Neural cell (in vitro differentiated cells): ENCODE results near the gene LARGE1. TPM values are rescaled to one million over a fixed set of nuclear protein-coding genes. Genes with fewer than 3 reads are reported as not detected.

Source experiments
- H2AFZ ChIP-seq: fragments of 200-600, 300-800 bp; sonication (generic), shearing (Covaris generic); 2 replicates; pipeline ENCODE4 v1.6.0; 2014; ENCODE audit warnings: low read depth, mild to moderate bottlenecking, antibody characterized with exemption, low read length, moderate library complexity
- H3F3A ChIP-seq: fragments of 200-600 bp; shearing (Covaris generic); 2 replicates; pipeline ENCODE4 v1.6.1; 2016; ENCODE audit warnings: mild to moderate bottlenecking, moderate library complexity, mixed read lengths, antibody characterized with exemption, low read length; ENCODE audit not compliant: insufficient read depth, poor library complexity, severe bottlenecking
- H3K27ac ChIP-seq: fragments of 200-600, 300-800 bp; sonication (generic), shearing (Covaris generic); 2 replicates; pipeline ENCODE4 v1.5.1; 2014; ENCODE audit warnings: mild to moderate bottlenecking, low read length, moderate library complexity
- H3K27me3 ChIP-seq: fragments of 300-800, 200-600 bp; sonication (generic), shearing (Covaris generic); 2 replicates; pipeline ENCODE4 v1.6.0; 2014; ENCODE audit warnings: mild to moderate bottlenecking, low read depth, low read length, moderate library complexity; ENCODE audit not compliant: insufficient read depth
- H3K36me3 ChIP-seq: fragments of 300-800, 200-600 bp; sonication (generic), shearing (Covaris generic); 2 replicates; pipeline ENCODE4 v1.5.1; 2014; ENCODE audit warnings: mild to moderate bottlenecking, antibody characterized with exemption, low read length, moderate library complexity; ENCODE audit not compliant: insufficient read depth
- H3K4me2 ChIP-seq: fragments of 300-800, 200-600 bp; sonication (generic), shearing (Covaris generic); 2 replicates; pipeline ENCODE4 v1.6.0; 2014; ENCODE audit warnings: mild to moderate bottlenecking, low read length
- H3K4me3 ChIP-seq: fragments of 300-800, 200-600 bp; sonication (generic), shearing (Covaris generic); 2 replicates; pipeline ENCODE4 v1.5.1; 2014; ENCODE audit warnings: mild to moderate bottlenecking, low read length, moderate library complexity
- H3K79me2 ChIP-seq: fragments of 200-600 bp; shearing (Covaris generic); replicated peaks from 2 replicates; pipeline ENCODE4 v1.6.0; 2014; ENCODE audit warnings: mild to moderate bottlenecking, low read length, moderate library complexity; ENCODE audit not compliant: insufficient read depth
- H3K9ac ChIP-seq: fragments of 300-800, 200-600 bp; sonication (generic), shearing (Covaris generic); 2 replicates; pipeline ENCODE4 v1.6.1; 2016; ENCODE audit warnings: mild to moderate bottlenecking, low read length, mixed read lengths
- H3K9me2 ChIP-seq: fragments of 200-600 bp; shearing (Covaris generic); 2 replicates; pipeline ENCODE4 v1.6.1; 2016; ENCODE audit warnings: mild to moderate bottlenecking, low read length, mixed read lengths; ENCODE audit not compliant: insufficient read depth
- H3K9me3 ChIP-seq: fragments of 200-600, 300-800 bp; sonication (generic), shearing (Covaris generic); 2 replicates; pipeline ENCODE4 v1.6.1; 2016; ENCODE audit warnings: mild to moderate bottlenecking, mixed run types, low read length, moderate library complexity, mixed read lengths
- H4K20me1 ChIP-seq: fragments of 200-600 bp; shearing (Covaris generic); 2 replicates; pipeline ENCODE4 v1.6.1; 2016; ENCODE audit warnings: mild to moderate bottlenecking, mixed run types; ENCODE audit not compliant: insufficient read depth
- EP300 ChIP-seq: fragments of 450-650 bp; conservative IDR thresholded peaks from 2 replicates; pipeline ENCODE4 v1.6.1; 2014; ENCODE audit warnings: antibody characterized with exemption, mild to moderate bottlenecking, moderate library complexity; ENCODE audit not compliant: poor library complexity, severe bottlenecking
- MXI1 ChIP-seq: fragments of 450-650 bp; conservative IDR thresholded peaks from 2 replicates; pipeline ENCODE4 v1.6.1; 2014; ENCODE audit warnings: antibody characterized with exemption, mild to moderate bottlenecking; ENCODE audit not compliant: poor library complexity, severe bottlenecking
- POLR2AphosphoS5 ChIP-seq: IDR thresholded peaks from 2 replicates; pipeline ENCODE4 v1.6.1; 2012
- RAD21 ChIP-seq: fragments of 450-650 bp; conservative IDR thresholded peaks from 2 replicates; pipeline ENCODE4 v1.6.1; 2014; ENCODE audit warnings: antibody characterized with exemption, mild to moderate bottlenecking, moderate library complexity
- SMC3 ChIP-seq: fragments of 450-650 bp; conservative IDR thresholded peaks from 2 replicates; pipeline ENCODE4 v1.6.1; 2014; ENCODE audit warnings: antibody characterized with exemption, mild to moderate bottlenecking, moderate library complexity; ENCODE audit not compliant: poor library complexity
- TAF1 ChIP-seq: IDR thresholded peaks from 2 replicates; pipeline ENCODE4 v1.6.1; 2012; ENCODE audit warnings: low read depth
- polyA plus RNA-seq: library from polyadenylated mRNA; depleted of rRNA; stranded (reverse); fragments of >200 nt; gene quantifications from 2 replicates; pipeline ENCODE4 v1.2.3, GENCODE V29; 2014
- TF ChIP-seq, protein P1 (sequence below): fragments of 450-650 bp; IDR thresholded peaks from 2 replicates; pipeline ENCODE4 v1.5.1; 2014; ENCODE audit warnings: antibody characterized with exemption, mild to moderate bottlenecking, moderate library complexity; ENCODE audit not compliant: poor library complexity, severe bottlenecking
- TF ChIP-seq, protein P2 (sequence below): IDR thresholded peaks from 2 replicates; pipeline ENCODE4 v1.6.1; 2012; ENCODE audit warnings: borderline replicate concordance

Gene LARGE1
- polyA plus RNA-seq, 1 donor from 2014 or later, result 27.5 TPM

DNA sequence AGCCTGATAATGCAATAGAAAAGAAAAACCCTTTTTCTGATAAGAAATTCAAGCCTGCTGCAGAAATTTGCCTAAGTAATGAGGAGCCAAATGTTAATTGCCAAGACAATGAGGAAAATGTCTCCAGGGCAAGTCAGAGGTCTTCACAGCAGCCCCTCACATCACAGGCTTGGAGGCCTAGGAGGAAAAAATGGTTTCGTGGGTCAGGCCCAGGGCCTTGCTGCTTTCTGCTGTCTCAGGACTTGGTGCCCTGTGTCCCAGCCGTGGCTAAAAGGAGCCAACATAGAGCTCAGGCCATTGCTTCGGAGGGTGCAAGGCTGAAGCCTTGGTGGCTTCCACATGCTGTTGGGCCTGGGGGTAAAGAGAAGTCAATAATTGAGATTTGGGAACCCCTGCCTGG is 131.3 kb downstream of the LARGE1 start:
- Histone ChIP-seq H3K9me2 (no peaks in the 10 kb centered on the region), H3K9ac (no peak overlapping the region), H3F3A (no peaks in the 10 kb centered on the region), H3K36me3 (no peaks in the 10 kb centered on the region), H3K4me2 (no peak overlapping the region), H3K27me3 (no peaks in the 10 kb centered on the region), H3K9me3 (peaks cover 8% of the 10 kb centered on the region), H3K27ac (no peak overlapping the region), H4K20me1 (no peaks in the 10 kb centered on the region), H3K79me2 (no peaks in the 10 kb centered on the region), H3K4me3 (no peak overlapping the region), H2AFZ (no peak overlapping the region)
- TF ChIP-seq TAF1, result no peak

DNA sequence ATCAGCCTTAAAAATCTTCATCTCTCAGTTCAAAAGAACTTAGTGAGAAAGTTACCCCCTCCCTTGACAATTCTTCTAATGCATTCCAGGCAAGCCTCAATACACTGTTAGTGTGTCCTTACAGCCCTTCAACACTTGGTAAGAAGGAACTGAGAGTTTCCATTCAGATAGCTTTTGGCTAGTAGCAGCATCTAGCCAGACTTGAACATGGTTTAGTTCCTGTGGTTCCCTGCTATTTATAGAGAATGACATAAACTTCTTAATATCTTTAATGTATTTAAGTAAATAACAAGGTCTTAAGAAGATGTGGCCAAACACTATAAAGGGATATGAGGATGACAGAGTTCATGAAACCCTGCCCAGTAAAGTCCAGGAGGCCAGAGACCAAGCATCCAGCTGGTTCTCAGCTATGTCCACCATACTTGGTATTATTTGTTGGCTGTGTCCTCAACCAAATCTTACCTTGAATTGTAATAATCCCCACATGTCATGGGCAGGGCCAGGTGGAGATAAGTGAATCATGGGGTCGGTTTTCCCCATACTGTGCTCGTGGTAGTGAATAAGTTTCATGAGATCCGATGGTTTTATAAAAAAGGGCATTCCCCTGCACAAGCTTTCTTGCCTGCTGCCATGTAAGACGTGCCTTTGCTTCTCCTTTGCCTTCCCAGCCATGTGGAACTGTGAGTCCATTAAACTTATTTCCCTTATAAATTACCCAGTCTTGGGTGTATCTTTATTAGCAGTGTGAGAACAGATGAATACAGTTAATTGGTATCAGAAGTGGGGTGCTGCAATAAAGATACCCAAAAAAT is 132.4 kb downstream of the LARGE1 start:
- Histone ChIP-seq H2AFZ (no peak overlapping the region), H3K27ac (no peak overlapping the region), H3K79me2 (no peaks in the 10 kb centered on the region), H3K9me2 (no peaks in the 10 kb centered on the region), H3K36me3 (no peaks in the 10 kb centered on the region), H3F3A (no peaks in the 10 kb centered on the region), H3K4me2 (no peak overlapping the region), H3K27me3 (no peaks in the 10 kb centered on the region), H3K4me3 (no peak overlapping the region), H3K9me3 (peaks cover 8% of the 10 kb centered on the region), H3K9ac (no peak overlapping the region), H4K20me1 (no peaks in the 10 kb centered on the region)
- TF ChIP-seq, protein P1, sequence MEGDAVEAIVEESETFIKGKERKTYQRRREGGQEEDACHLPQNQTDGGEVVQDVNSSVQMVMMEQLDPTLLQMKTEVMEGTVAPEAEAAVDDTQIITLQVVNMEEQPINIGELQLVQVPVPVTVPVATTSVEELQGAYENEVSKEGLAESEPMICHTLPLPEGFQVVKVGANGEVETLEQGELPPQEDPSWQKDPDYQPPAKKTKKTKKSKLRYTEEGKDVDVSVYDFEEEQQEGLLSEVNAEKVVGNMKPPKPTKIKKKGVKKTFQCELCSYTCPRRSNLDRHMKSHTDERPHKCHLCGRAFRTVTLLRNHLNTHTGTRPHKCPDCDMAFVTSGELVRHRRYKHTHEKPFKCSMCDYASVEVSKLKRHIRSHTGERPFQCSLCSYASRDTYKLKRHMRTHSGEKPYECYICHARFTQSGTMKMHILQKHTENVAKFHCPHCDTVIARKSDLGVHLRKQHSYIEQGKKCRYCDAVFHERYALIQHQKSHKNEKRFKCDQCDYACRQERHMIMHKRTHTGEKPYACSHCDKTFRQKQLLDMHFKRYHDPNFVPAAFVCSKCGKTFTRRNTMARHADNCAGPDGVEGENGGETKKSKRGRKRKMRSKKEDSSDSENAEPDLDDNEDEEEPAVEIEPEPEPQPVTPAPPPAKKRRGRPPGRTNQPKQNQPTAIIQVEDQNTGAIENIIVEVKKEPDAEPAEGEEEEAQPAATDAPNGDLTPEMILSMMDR, result no peak
- TF ChIP-seq TAF1, result no peak

DNA sequence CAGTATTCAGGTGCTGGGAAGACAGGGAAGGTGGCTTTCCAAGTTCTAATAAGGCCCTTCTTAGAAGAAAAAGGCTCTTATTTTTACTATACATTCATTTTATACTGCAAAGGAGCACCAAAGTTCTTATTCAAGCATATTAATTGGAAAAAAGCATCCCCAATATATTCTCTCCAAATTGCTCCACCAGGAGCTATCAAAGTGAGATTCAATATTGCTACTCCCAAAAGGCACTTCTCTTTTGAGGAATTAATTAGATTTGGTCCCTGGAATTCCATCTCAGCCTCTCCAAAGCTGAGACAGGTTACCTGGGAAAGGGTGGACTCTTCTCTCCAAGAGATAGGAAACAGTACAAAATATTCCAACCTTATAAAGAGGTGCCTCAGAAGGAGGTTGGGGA is 134.1 kb downstream of the LARGE1 start:
- Histone ChIP-seq H3K36me3 (no peaks in the 10 kb centered on the region), H3F3A (no peaks in the 10 kb centered on the region), H3K4me3 (no peak overlapping the region), H2AFZ (no peak overlapping the region), H3K27ac (no peak overlapping the region), H4K20me1 (no peaks in the 10 kb centered on the region), H3K9me2 (no peaks in the 10 kb centered on the region), H3K27me3 (no peaks in the 10 kb centered on the region), H3K4me2 (no peak overlapping the region), H3K9me3 (peaks cover 8% of the 10 kb centered on the region), H3K9ac (no peak overlapping the region), H3K79me2 (no peaks in the 10 kb centered on the region)
- TF ChIP-seq MXI1 (no peak), POLR2AphosphoS5 (no peak), EP300 (no peak), TAF1 (no peak), RAD21 (no peak), SMC3 (no peak)
- TF ChIP-seq, protein P2, sequence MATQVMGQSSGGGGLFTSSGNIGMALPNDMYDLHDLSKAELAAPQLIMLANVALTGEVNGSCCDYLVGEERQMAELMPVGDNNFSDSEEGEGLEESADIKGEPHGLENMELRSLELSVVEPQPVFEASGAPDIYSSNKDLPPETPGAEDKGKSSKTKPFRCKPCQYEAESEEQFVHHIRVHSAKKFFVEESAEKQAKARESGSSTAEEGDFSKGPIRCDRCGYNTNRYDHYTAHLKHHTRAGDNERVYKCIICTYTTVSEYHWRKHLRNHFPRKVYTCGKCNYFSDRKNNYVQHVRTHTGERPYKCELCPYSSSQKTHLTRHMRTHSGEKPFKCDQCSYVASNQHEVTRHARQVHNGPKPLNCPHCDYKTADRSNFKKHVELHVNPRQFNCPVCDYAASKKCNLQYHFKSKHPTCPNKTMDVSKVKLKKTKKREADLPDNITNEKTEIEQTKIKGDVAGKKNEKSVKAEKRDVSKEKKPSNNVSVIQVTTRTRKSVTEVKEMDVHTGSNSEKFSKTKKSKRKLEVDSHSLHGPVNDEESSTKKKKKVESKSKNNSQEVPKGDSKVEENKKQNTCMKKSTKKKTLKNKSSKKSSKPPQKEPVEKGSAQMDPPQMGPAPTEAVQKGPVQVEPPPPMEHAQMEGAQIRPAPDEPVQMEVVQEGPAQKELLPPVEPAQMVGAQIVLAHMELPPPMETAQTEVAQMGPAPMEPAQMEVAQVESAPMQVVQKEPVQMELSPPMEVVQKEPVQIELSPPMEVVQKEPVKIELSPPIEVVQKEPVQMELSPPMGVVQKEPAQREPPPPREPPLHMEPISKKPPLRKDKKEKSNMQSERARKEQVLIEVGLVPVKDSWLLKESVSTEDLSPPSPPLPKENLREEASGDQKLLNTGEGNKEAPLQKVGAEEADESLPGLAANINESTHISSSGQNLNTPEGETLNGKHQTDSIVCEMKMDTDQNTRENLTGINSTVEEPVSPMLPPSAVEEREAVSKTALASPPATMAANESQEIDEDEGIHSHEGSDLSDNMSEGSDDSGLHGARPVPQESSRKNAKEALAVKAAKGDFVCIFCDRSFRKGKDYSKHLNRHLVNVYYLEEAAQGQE, result no peak
- TF ChIP-seq, protein P1, result no peak
